ENCODE measurements around the gene TNFSF11. TPM values are rescaled to one million over a fixed set of nuclear protein-coding genes. Genes with fewer than 3 reads are reported as not detected.

Gene TNFSF11
- 1 to 10 TPM in 1 of 2 donors, not detected in 1; 3.9 TPM for total RNA-seq

- H3K4me1 ChIP-seq: peaks cover 12% of the 10 kb centered on the region
- H3K9me3 ChIP-seq: no peaks in the 10 kb centered on the region
- H3K4me3 ChIP-seq: no peak within 1 kb of the TSS
- 2 to 3% methylated on average over 5 to 38 of the region's 39 CpGs for WGBS, 2 donors
- no peak for DNase-seq
- peak; percentile 21 for ATAC-seq
- no peak for TF ChIP-seq POLR2A (IDR thresholded peaks at IDR 0.05)
- TF ChIP-seq CTCF (IDR thresholded peaks at IDR 0.05): no peak
- no peak within 1 kb of the TSS for H3K27ac ChIP-seq
- intact Hi-C loops (cut with DNase I): no loop called here
- H3K27me3 ChIP-seq: peaks cover 0 to 18% of the 10 kb centered on the region in 2 donors
- H3K36me3 ChIP-seq (replicated peaks in 1 of 2; ENCODE audit: insufficient read depth in 1 of 2, low read depth in 2 of 2): no peaks in the 10 kb centered on the region
Observed at GRCh38 chr13:42574011-42574410, at the start of gene TNFSF11. TNFSF11 (plus strand) TSS chr13:42574152; CDS start chr13:42574304, 152 bp downstream.

- H3K4me3 ChIP-seq: no peak overlapping the region
- H3K9me3 ChIP-seq: no peaks in the 10 kb centered on the region
- DNase-seq (peak in 1 of 4 donors; percentile 42), ATAC-seq (peak; percentile 79)
- peaks cover 5% of the 10 kb centered on the region for H3K4me1 ChIP-seq
- H3K36me3 ChIP-seq (replicated peaks in 1 of 2; ENCODE audit: insufficient read depth in 1 of 2, low read depth in 2 of 2): no peaks in the 10 kb centered on the region
- TF ChIP-seq CTCF (IDR thresholded peaks at IDR 0.05) (no peak), POLR2A (IDR thresholded peaks at IDR 0.05) (no peak)
- H3K27ac ChIP-seq: peak overlapping the region in 3 of 4 donors; percentile 24 to 72 (median 65)
- 38 to 47% methylated on average over 3 of the region's 3 CpGs for WGBS, 2 donors
- no peaks in the 10 kb centered on the region for H3K27me3 ChIP-seq
- intact Hi-C loops (cut with DNase I): no loop called here
Observed at GRCh38 chr13:42524487-42525034, 49.4 kb upstream of the TNFSF11 start.

- ATAC-seq (peak; percentile 57), DNase-seq (peak in 1 of 4 donors; percentile 23)
- TF ChIP-seq POLR2A (IDR thresholded peaks at IDR 0.05) (no peak), CTCF (IDR thresholded peaks at IDR 0.05) (no peak)
- Histone ChIP-seq H3K4me3 (no peak overlapping the region), H3K9me3 (no peaks in the 10 kb centered on the region), H3K27ac (peak overlapping the region in 3 of 4 donors; percentile 24 to 72 (median 65)), H3K27me3 (no peaks in the 10 kb centered on the region), H3K36me3 (replicated peaks in 1 of 2; ENCODE audit: insufficient read depth in 1 of 2, low read depth in 2 of 2) (no peaks in the 10 kb centered on the region), H3K4me1 (peaks cover 5% of the 10 kb centered on the region)
- 37 to 58% methylated on average over 2 of the region's 2 CpGs for WGBS, 2 donors
- intact Hi-C loops (cut with DNase I): no loop called here
Observed at GRCh38 chr13:42525035-42525504, 48.9 kb upstream of the TNFSF11 start.

GRCh38 chr13:42526276-42526675 is 47.7 kb upstream of the TNFSF11 start:
- WGBS, 2 donors: 41 to 55% methylated on average over 3 of the region's 3 CpGs
- Histone ChIP-seq H3K4me3 (no peak overlapping the region), H3K4me1 (peaks cover 5% of the 10 kb centered on the region), H3K36me3 (replicated peaks in 1 of 2; ENCODE audit: insufficient read depth in 1 of 2, low read depth in 2 of 2) (no peaks in the 10 kb centered on the region), H3K27me3 (no peaks in the 10 kb centered on the region), H3K9me3 (no peaks in the 10 kb centered on the region), H3K27ac (no peak overlapping the region)
- DNase-seq: no peak
- ATAC-seq: no peak
- TF ChIP-seq POLR2A (IDR thresholded peaks at IDR 0.05) (no peak), CTCF (IDR thresholded peaks at IDR 0.05) (no peak)
- intact Hi-C loops (cut with DNase I): no loop called here

GRCh38 chr13:42526804-42527203 is 47.1 kb upstream of the TNFSF11 start:
- WGBS, 2 donors: 54 to 59% methylated on average over 3 of the region's 3 CpGs
- ATAC-seq (no peak), DNase-seq (no peak)
- Histone ChIP-seq H3K36me3 (replicated peaks in 1 of 2; ENCODE audit: insufficient read depth in 1 of 2, low read depth in 2 of 2) (no peaks in the 10 kb centered on the region), H3K27me3 (no peaks in the 10 kb centered on the region), H3K27ac (no peak overlapping the region), H3K4me1 (peaks cover 5% of the 10 kb centered on the region), H3K9me3 (no peaks in the 10 kb centered on the region), H3K4me3 (no peak overlapping the region)
- TF ChIP-seq POLR2A (IDR thresholded peaks at IDR 0.05): no peak
- no peak for TF ChIP-seq CTCF (IDR thresholded peaks at IDR 0.05)
- intact Hi-C loops (cut with DNase I): no loop called here

Measured in body of pancreas (tissue), 4 donors.